OCI-LY7 (cell line): ENCODE data around the gene LCN2.

ENCODE experiments used
- CTCF ChIP-seq: fragments of 200-600 bp; sonication (generic); conservative IDR thresholded peaks from 2 replicates; pipeline ENCODE4 v1.5.1; 2014; ENCODE audit warnings: mild to moderate bottlenecking, antibody characterized with exemption, low read length, moderate library complexity, mixed read lengths
- EZH2phosphoT487 ChIP-seq: fragments of 200-600 bp; sonication (generic); IDR thresholded peaks from 2 replicates; pipeline ENCODE4 v1.6.1; 2018; ENCODE audit warnings: low read depth, borderline replicate concordance, mild to moderate bottlenecking, mixed run types, antibody characterized with exemption, low read length, moderate library complexity, mixed read lengths

- no peak for TF ChIP-seq CTCF
- TF ChIP-seq EZH2phosphoT487 = no peak
These were observed 33.8 kb upstream of the LCN2 start for GRCh38 chr9:128115187-128116103.
